GM12878 (cell line): ENCODE measurements around the gene DLX6. TPM values are rescaled to one million over a fixed set of nuclear protein-coding genes. Genes with fewer than 3 reads are reported as not detected.

ENCODE experiments used
- ATAC-seq: fragments of 200-7000 bp; cut with Tn5 transposase; 3 replicates; pipeline ENCODE4 v1.9.1; 2020; ENCODE audit warnings: mild to moderate bottlenecking, moderate library complexity
- BruUV-seq: library from RNA; stranded (reverse); fragments of 400-500 nt; replicated peaks from 2 replicates; lab custom pipeline; 2021; lab: Mats Ljungman, UMichigan
- CTCF ChIA-PET: fragments of 300-600 bp; sonication (Branson Sonifier 250); formaldehyde crosslinking; extraction: SDS; loops from one replicate; lab custom pipeline; 2021; ENCODE audit warnings: inconsistent platforms; lab: Yijun Ruan, JAX
- POLR2A ChIA-PET: fragments of 350-600 bp; formaldehyde crosslinking; extraction: SDS; loops from one replicate; lab custom pipeline; 2021; ENCODE audit warnings: inconsistent platforms; lab: Charles Lee
- RAD21 ChIA-PET: fragments of 300-600 bp; sonication (Branson Sonifier 250); formaldehyde crosslinking; loops from one replicate; lab custom pipeline; 2023; ENCODE audit warnings: antibody characterized with exemption; ENCODE audit not compliant: unreplicated experiment; lab: Charles Lee
- SMC1A ChIA-PET: fragments of 300-600 bp; sonication (Branson Sonifier 250); formaldehyde crosslinking; loops from one replicate; lab custom pipeline; 2023; ENCODE audit not compliant: unreplicated experiment, uncharacterized antibody; lab: Charles Lee
- DNase-seq: peaks from one replicate; pipeline ENCODE4 v3.0.0-alpha.2; 2011; ENCODE audit warnings: low read depth, low spot score
- FAIRE-seq: peaks from 3 replicates; lab custom pipeline; 2011; peaks lifted over from hg19 to GRCh38; lab: Jason Lieb, UNC
- H2AFZ ChIP-seq: 2 replicates; pipeline ENCODE4 v1.6.0; 2011; ENCODE audit warnings: low read depth, low read length, control low read depth; ENCODE audit not compliant: control insufficient read depth
- H3K27ac ChIP-seq: 2 replicates; pipeline ENCODE4 v1.5.1; 2011; ENCODE audit warnings: control low read depth; ENCODE audit not compliant: control insufficient read depth, insufficient read depth
- H3K27me3 ChIP-seq, 2 experiments: replicated peaks in 1 of 2; 2 replicates each; pipeline versions ENCODE4 v1.6.0 to v1.6.1; 2011; ENCODE audit warnings: low read length in 1 of 2; ENCODE audit not compliant: control insufficient read depth in 2 of 2, insufficient read depth in 2 of 2
- H3K36me3 ChIP-seq, 2 experiments: 2 replicates each; pipeline ENCODE4 v1.5.1; 2011; ENCODE audit warnings: low read length in 1 of 2; ENCODE audit not compliant: control insufficient read depth in 2 of 2, insufficient read depth in 2 of 2
- H3K4me1 ChIP-seq: 2 replicates; pipeline ENCODE4 v1.6.1; 2011; ENCODE audit warnings: mild to moderate bottlenecking, low read length, moderate library complexity, mixed read lengths; ENCODE audit not compliant: control insufficient read depth, insufficient read depth
- H3K4me2 ChIP-seq: 2 replicates; pipeline ENCODE4 v1.6.0; 2011; ENCODE audit warnings: control low read depth; ENCODE audit not compliant: control insufficient read depth, insufficient read depth
- H3K4me3 ChIP-seq: fragments of 200-600 bp; sonication (generic); 2 replicates; pipeline ENCODE4 v1.5.1; 2016
- H3K79me2 ChIP-seq: 2 replicates; pipeline ENCODE4 v1.6.0; 2011; ENCODE audit warnings: low read length; ENCODE audit not compliant: control insufficient read depth, insufficient read depth
- H3K9ac ChIP-seq: 2 replicates; pipeline ENCODE4 v1.8.0; 2011; ENCODE audit warnings: low read length, control low read depth, mixed read lengths; ENCODE audit not compliant: control insufficient read depth, insufficient read depth
- H3K9me3 ChIP-seq: replicated peaks from 3 replicates; pipeline ENCODE4 v1.5.1; 2011; ENCODE audit warnings: mild to moderate bottlenecking, low read length; ENCODE audit not compliant: control insufficient read depth, insufficient read depth
- H4K20me1 ChIP-seq: 2 replicates; pipeline ENCODE4 v1.6.0; 2011; ENCODE audit not compliant: control insufficient read depth, insufficient read depth
- GATAD2B ChIP-seq: fragments of 450-650 bp; conservative IDR thresholded peaks from 2 replicates; pipeline ENCODE4 v1.6.1; 2017; ENCODE audit warnings: low read depth, mild to moderate bottlenecking, moderate library complexity
- HCFC1 ChIP-seq: fragments of 150-350 bp; IDR thresholded peaks from 2 replicates; pipeline ENCODE4 v1.6.1; 2014; ENCODE audit warnings: low read length
- IRF4 ChIP-seq: IDR thresholded peaks from 2 replicates; pipeline ENCODE4 v1.6.1; 2011; ENCODE audit warnings: low read depth, low read length
- KAT2A ChIP-seq: conservative IDR thresholded peaks from 2 replicates; pipeline ENCODE4 v1.6.1; 2011; ENCODE audit warnings: low read depth, low read length; ENCODE audit not compliant: control insufficient read depth
- MXI1 ChIP-seq: fragments of 150-350 bp; IDR thresholded peaks from 2 replicates; pipeline ENCODE4 v1.6.1; 2011; ENCODE audit warnings: low read depth, mild to moderate bottlenecking, inconsistent platforms, low read length, improper control_type of control experiment
- NBN ChIP-seq: fragments of 450-650 bp; IDR thresholded peaks from 2 replicates; pipeline ENCODE4 v1.6.1; 2016
- SMARCA5 ChIP-seq: fragments of 450-650 bp; IDR thresholded peaks from 2 replicates; pipeline ENCODE4 v1.6.1; 2017; ENCODE audit warnings: mild to moderate bottlenecking
- SP1 ChIP-seq: IDR thresholded peaks from one replicate; pipeline ENCODE4 v1.6.1; 2011; ENCODE audit warnings: low read depth, low read length
- TBL1XR1 ChIP-seq: IDR thresholded peaks from 2 replicates; pipeline ENCODE4 v1.6.1; 2012; ENCODE audit warnings: low read depth, low read length, improper control_type of control experiment
- YY1 ChIP-seq: IDR thresholded peaks from 2 replicates; pipeline ENCODE4 v1.6.1; 2011; ENCODE audit warnings: low read depth, mild to moderate bottlenecking, low read length
- WGBS: methylation state at CpG from one replicate; pipeline ENCODE4 v1.1.6; 2016; ENCODE audit warnings: low lambda C conversion rate; ENCODE audit not compliant: insufficient replicate concordance, insufficient coverage; ENCODE audit errors: missing lambda C conversion rate; 5-methylcytosine and 5-hydroxymethylcytosine counted together
- in situ Hi-C: fragments of 300-500 bp; cut with MboI; formaldehyde crosslinking; loops from 9 replicates; pipeline ENCODE4 v1.14.3; 2018; ENCODE audit warnings: mixed read lengths
- intact Hi-C: fragments of 100-400 bp; cut with micrococcal nuclease; formaldehyde crosslinking; loops from one replicate; pipeline ENCODE4 v1.14.2; 2022; ENCODE audit not compliant: unreplicated experiment
- polyA plus RNA-seq, 11 experiments: library from polyadenylated mRNA; depleted of rRNA in 4 of 11; unstranded in 6 of 11; stranded (reverse) in 5 of 11; fragments of >200 nt; fragmentation: Nextera tagmentation in 4 of 11; fragmentation: Illumina TruSeq in 1 of 11; extraction: Ambion mirVana in 4 of 11; extraction: Trizol in 1 of 11; gene quantifications; 1 replicate in 1 of 11; 2 replicates in 10 of 11; pipeline versions ENCODE4 v1.2.1 to v1.2.3, GENCODE V29; 2011 to 2016; ENCODE audit warnings: inconsistent platforms in 2 of 11, missing spikeins in 2 of 11, low read depth in 1 of 11
- total RNA-seq, 4 experiments: library from RNA; depleted of rRNA in 3 of 4; stranded (reverse); fragments of >200 nt in 3 of 4; fragmentation: Illumina TruSeq in 1 of 4; extraction: Trizol in 1 of 4; gene quantifications; 2 replicates each; pipeline versions ENCODE4 v1.2.1 to v1.2.3, GENCODE V29; 2013 to 2021
- TF ChIP-seq, protein P1 (sequence below): fragments of 450-650 bp; IDR thresholded peaks from 2 replicates; pipeline ENCODE4 v1.6.1; 2016; ENCODE audit warnings: mild to moderate bottlenecking, moderate library complexity, borderline replicate concordance
- TF ChIP-seq, protein P2 (sequence below): fragments of 450-650 bp; IDR thresholded peaks from 2 replicates; pipeline ENCODE4 v1.6.1; 2018; ENCODE audit warnings: mild to moderate bottlenecking, low read depth, moderate library complexity; ENCODE audit not compliant: partially characterized antibody
- TF ChIP-seq, protein P3 (sequence below): IDR thresholded peaks from 2 replicates; pipeline ENCODE4 v1.6.1; 2011; ENCODE audit warnings: borderline replicate concordance, low read depth, mild to moderate bottlenecking, moderate library complexity, low read length; ENCODE audit not compliant: insufficient read depth, poor library complexity, severe bottlenecking

DLX6 gene
- total and polyA plus RNA-seq, 10 of the 15 experiments (the other 5 are each of a cell fraction or from before 2014, with no cell fraction given), result not detected

DNA sequence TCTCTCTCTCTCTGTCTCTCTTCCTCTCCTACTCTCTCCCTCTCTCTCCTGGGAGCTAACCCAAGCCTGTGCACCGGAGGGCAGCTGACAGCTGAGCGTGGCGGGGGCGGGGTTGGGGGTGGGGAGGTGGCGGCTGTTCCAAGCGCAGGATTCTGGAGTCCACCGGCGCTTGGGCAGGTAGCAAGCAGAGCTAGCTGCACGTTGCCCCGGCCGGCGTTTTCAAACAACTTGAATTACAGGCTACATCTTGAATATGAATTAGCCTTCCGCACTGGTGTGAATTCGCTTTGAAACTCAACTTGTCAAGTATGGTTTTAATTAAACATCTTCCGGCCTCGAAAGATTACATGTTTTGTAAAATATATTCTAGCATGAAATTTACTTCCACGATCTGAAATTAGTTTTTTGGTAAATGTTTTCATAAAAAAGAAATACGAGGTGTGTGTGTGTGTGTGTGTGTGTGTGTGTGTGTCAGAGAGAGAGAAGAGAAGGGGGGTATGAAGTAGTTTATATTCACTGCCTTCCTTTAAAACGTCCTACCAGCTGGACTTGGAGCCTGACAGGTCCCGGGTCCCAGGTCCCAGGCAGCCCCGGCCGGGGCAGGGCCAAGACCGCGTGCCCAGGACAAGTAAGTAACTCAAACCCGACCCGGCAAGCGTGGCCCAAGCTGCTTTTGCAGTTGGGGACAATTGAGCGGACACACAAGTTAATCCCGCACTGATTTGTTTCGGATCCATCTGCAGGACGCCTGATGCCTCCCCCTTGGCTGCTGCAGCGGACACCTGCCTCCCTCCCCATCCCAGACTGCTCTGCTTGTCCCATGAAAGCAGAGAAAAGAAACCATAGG lies 9.0 kb upstream of the DLX6 start:
- H2AFZ ChIP-seq, result no peak overlapping the region
- ChIA-PET CTCF (no interaction called here), SMC1A (no interaction called here), RAD21 (no interaction called here), POLR2A (no interaction called here)
- BruUV-seq, result no TSS peak
- no peak for ATAC-seq
- no peak overlapping the region for H3K4me2 ChIP-seq
- no peaks in the 10 kb centered on the region; the same call in 1 of the 2 replicates for H4K20me1 ChIP-seq
- no peak for FAIRE-seq
- H3K4me1 ChIP-seq, result no peaks in the 10 kb centered on the region
- no peak overlapping the region for H3K4me3 ChIP-seq
- no peaks in the 10 kb centered on the region for H3K36me3 ChIP-seq
- H3K9ac ChIP-seq, result no peak overlapping the region
- no peaks in the 10 kb centered on the region for H3K79me2 ChIP-seq
- H3K27me3 ChIP-seq, result peaks cover 17 to 24% of the 10 kb centered on the region in 2 experiments
- H3K27ac ChIP-seq, result no peak overlapping the region
- in situ Hi-C loops, result no loop called here
- 23% methylated on average over 29 of the region's 32 CpGs for WGBS
- TF ChIP-seq KAT2A (no peak), MXI1 (no peak), SP1 (no peak), NBN (no peak), GATAD2B (no peak), SMARCA5 (no peak), IRF4 (no peak), TBL1XR1 (no peak), YY1 (no peak), HCFC1 (no peak)
- TF ChIP-seq, protein P1, sequence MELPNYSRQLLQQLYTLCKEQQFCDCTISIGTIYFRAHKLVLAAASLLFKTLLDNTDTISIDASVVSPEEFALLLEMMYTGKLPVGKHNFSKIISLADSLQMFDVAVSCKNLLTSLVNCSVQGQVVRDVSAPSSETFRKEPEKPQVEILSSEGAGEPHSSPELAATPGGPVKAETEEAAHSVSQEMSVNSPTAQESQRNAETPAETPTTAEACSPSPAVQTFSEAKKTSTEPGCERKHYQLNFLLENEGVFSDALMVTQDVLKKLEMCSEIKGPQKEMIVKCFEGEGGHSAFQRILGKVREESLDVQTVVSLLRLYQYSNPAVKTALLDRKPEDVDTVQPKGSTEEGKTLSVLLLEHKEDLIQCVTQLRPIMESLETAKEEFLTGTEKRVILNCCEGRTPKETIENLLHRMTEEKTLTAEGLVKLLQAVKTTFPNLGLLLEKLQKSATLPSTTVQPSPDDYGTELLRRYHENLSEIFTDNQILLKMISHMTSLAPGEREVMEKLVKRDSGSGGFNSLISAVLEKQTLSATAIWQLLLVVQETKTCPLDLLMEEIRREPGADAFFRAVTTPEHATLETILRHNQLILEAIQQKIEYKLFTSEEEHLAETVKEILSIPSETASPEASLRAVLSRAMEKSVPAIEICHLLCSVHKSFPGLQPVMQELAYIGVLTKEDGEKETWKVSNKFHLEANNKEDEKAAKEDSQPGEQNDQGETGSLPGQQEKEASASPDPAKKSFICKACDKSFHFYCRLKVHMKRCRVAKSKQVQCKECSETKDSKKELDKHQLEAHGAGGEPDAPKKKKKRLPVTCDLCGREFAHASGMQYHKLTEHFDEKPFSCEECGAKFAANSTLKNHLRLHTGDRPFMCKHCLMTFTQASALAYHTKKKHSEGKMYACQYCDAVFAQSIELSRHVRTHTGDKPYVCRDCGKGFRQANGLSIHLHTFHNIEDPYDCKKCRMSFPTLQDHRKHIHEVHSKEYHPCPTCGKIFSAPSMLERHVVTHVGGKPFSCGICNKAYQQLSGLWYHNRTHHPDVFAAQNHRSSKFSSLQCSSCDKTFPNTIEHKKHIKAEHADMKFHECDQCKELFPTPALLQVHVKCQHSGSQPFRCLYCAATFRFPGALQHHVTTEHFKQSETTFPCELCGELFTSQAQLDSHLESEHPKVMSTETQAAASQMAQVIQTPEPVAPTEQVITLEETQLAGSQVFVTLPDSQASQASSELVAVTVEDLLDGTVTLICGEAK, result no peak
- TF ChIP-seq, protein P2, sequence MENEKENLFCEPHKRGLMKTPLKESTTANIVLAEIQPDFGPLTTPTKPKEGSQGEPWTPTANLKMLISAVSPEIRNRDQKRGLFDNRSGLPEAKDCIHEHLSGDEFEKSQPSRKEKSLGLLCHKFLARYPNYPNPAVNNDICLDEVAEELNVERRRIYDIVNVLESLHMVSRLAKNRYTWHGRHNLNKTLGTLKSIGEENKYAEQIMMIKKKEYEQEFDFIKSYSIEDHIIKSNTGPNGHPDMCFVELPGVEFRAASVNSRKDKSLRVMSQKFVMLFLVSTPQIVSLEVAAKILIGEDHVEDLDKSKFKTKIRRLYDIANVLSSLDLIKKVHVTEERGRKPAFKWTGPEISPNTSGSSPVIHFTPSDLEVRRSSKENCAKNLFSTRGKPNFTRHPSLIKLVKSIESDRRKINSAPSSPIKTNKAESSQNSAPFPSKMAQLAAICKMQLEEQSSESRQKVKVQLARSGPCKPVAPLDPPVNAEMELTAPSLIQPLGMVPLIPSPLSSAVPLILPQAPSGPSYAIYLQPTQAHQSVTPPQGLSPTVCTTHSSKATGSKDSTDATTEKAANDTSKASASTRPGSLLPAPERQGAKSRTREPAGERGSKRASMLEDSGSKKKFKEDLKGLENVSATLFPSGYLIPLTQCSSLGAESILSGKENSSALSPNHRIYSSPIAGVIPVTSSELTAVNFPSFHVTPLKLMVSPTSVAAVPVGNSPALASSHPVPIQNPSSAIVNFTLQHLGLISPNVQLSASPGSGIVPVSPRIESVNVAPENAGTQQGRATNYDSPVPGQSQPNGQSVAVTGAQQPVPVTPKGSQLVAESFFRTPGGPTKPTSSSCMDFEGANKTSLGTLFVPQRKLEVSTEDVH, result no peak
- TF ChIP-seq, protein P3, sequence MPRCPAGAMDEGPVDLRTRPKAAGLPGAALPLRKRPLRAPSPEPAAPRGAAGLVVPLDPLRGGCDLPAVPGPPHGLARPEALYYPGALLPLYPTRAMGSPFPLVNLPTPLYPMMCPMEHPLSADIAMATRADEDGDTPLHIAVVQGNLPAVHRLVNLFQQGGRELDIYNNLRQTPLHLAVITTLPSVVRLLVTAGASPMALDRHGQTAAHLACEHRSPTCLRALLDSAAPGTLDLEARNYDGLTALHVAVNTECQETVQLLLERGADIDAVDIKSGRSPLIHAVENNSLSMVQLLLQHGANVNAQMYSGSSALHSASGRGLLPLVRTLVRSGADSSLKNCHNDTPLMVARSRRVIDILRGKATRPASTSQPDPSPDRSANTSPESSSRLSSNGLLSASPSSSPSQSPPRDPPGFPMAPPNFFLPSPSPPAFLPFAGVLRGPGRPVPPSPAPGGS, result no peak
- TF ChIP-seq, all 136 proteins: peak for 0
- intact Hi-C loops, result no loop called here
- H3K9me3 ChIP-seq, result no peaks in the 10 kb centered on the region; the same call in 2 of the 3 replicates
- no peak for DNase-seq
